Esophagus mucosa (tissue), 1 donor: ENCODE data around the gene MCC. TPM values are rescaled to one million over a fixed set of nuclear protein-coding genes. Genes with fewer than 3 reads are reported as not detected.
A peak's percentile ranks its signal among the peaks of the same experiment; 100 is the strongest.

ENCODE experiments used
- ATAC-seq: fragments of 200-7000 bp; cut with Tn5 transposase; one replicate; pipeline ENCODE4 v1.9.1; 2020
- total RNA-seq: library from RNA; stranded (reverse); gene quantifications from one replicate; pipeline ENCODE4 v1.2.4, GENCODE V29; 2023
- donor health status: DM: yes; HTN: yes; CAD: no.

Gene MCC
- total RNA-seq, 1 donor from 2014 or later, result 37.6 TPM

DNA sequence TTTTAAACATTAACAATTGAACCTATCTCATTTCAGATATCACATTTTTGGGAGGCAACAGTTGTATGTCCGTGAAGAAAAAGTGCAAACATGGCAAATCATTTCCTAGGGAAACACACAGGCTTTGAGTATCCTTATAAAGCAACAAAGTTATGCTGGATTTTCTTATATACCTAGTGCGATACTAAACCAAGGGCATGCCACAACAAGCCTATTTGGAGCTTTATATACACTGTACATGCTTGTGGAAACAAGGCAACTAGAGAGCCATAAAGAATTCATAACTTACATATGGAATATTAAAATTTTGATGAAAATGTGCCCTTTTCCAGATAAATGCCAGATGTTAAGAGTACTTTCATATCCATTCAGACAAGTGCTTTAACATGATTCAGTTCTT, 320.3 kb downstream of the MCC start:
- ATAC-seq, result peak; percentile 66

DNA sequence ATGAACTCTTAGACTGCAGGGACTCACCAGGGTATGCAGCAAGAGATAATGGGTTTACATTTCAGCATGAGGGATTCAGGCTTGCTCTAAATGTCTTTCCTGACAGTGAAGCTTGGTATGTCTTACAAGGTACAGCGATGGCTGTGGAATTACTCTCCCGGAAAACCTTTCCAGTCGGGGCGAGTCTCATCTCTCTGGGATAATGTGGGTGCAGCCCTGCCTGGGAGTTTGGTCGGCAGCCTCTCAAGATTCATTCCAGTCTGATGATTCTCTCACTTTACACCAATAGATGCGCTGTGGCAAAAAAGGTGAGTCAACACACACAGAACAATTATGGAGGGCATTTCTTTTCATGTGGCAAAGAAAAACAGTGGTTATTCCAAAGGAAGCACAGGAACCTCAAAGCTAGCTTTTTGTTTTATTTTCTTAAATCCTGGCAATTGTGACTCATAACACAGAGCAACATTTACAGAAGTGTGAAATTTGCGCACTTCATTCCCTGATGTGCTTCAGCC, 321.3 kb downstream of the MCC start:
- ATAC-seq, result peak; percentile 81

DNA sequence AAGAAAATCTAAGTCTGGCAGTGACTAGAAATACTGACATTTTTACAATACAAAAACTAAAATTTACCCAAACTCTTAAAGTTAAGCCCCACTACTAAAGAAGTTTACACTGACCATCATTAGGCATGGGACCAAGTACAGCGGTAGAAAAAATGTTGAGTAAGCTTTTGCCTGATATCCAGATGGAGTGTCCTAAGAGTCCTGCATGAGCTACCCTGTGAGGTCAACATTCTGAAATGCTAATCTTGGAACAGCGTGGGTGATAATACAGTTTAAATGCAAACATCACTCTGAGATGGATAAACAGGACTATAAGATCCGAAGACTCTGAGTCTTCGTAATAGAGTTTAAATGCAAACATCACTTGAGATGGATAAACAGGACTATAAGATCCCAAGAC, 322.0 kb downstream of the MCC start:
- no peak for ATAC-seq

DNA sequence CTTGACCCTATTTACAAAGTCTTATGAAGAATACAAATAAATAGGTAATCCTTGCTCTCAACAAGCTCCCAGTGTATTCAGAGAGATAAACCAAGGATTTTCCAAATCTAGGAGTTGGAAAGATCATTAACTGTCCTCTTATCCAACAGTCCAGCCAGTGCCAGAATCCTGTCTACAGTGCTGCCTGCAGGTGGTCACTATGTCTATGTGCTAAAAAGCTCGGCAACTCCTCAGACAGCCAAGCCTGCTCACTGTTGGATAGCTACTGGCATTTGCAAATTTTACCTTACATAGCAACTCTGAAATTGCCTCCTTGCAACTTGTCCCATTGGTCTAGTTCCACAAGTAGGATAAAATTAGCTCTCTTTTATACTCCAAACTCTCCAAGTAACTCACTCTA, 324.2 kb downstream of the MCC start:
- no peak for ATAC-seq

DNA sequence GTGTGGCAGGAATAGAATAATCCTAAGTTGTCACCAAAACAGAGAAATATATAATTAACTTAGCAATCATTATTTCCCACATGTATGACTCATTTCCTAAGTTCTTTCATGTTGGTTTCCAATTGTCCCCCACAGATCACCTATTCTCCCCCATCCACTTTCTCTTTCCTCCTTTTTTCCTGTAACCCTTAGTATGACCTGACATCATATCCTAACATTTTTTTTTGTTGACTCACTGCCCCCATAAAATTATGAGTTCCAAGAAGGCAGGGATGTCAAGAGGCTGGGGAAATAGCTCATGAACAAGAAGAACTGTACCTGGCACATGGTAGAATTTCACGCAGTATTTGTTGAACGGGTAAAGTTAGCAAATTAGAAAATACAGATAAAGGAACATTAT, 324.9 kb downstream of the MCC start:
- ATAC-seq, result no peak

DNA sequence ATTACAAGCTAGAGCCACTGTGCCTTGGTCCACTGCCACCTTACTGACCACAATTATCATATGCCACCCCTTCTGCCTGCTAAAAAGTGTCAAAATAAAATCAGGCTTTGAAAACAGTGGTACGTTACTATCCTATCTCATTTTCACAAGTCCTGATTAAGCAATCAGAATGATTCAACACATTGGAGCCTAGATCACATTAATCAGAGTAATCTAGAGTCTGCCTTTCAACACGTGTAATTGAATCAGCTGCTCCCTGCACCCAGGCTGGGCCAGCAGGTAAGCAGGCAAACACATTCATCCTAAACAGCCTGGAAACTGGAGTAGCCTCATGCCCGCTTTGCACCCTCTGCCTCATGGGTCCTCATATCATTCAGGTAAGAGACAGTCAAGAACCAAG, 325.5 kb downstream of the MCC start:
- peak; percentile 79 for ATAC-seq

DNA sequence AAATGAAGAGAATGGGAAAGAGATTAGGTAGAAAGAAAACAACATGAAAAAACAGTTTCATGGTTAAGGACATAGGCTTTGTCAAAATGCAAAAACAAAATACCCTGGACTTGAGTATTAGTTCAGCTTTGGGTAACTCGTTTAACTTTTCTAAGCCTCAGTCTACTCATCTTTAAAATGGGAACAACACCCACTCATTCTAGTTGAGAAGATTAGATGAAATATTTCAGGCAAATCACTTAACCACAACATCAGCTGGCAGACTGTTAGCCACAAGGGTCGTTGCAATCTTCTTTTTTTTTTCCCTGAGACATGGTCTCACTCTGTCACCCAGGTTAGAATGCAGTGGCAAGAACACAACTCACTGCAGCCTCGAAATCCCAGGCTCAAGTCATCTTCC, 326.0 kb downstream of the MCC start:
- no peak for ATAC-seq

DNA sequence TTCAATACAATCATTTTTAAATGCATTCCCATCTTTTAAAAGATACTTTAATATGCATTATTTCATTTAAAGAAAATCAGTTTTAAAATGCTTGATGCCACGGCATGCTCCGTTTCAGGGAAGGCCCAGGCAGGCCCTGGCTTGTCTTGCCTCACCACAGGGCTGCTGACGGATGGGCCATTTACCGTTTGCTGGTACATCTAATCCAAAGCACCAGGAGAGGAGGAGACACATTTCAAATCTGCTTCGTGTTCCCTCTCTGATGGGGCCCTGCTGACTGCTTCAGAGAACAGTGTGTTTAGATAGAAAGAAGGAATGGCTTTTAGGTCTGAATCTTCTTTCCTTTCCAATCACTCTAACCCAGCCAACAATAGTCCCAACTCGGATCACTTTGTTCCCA, 326.4 kb downstream of the MCC start:
- peak; percentile 82 for ATAC-seq

DNA sequence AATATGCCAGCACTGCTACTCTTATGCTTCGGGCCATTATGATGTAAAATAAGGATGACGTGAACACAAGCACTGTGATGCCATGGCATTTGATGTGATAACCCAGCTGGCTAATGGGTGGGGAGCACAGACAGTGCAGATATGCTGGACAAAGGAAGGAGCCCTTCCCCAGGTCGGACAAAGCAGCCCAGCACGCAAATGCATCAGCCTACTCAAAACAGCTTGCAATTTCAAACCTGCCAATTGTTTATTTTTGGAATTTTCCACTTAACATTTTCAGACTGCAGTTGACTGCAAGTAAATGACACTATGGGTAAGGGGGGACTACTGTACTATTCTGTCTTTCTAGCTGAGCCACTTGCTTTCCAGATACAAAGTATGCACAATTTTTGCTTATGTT, 330.4 kb downstream of the MCC start:
- ATAC-seq, result no peak

DNA sequence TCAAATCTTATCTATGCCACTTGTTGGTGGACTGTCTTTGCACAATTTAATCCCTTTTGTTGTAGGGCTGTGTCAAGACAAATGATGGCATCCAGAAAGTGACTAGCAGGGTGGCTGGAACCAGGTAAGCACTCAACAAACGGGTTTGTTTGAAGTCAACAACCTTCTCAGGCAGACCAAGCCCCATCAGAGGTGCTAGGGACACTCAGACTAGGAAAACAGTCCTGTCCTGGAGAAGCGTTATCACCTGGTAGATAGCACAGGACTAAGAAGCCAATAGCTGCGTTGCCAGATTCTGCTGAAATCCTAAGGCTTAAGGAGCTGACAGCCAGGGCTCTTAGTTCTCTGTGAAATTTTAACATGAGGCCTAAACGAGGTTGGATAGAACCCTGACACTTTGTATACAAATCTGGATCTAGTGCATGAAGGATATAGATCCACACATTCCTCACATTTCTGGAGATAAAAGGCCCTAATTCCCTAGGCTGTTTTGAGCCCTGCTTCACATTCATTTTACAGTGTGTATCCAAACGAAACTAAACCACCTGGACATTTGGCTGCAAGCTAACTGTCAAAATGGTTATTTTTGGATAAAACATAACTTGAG, 331.9 kb downstream of the MCC start:
- ATAC-seq, result no peak

DNA sequence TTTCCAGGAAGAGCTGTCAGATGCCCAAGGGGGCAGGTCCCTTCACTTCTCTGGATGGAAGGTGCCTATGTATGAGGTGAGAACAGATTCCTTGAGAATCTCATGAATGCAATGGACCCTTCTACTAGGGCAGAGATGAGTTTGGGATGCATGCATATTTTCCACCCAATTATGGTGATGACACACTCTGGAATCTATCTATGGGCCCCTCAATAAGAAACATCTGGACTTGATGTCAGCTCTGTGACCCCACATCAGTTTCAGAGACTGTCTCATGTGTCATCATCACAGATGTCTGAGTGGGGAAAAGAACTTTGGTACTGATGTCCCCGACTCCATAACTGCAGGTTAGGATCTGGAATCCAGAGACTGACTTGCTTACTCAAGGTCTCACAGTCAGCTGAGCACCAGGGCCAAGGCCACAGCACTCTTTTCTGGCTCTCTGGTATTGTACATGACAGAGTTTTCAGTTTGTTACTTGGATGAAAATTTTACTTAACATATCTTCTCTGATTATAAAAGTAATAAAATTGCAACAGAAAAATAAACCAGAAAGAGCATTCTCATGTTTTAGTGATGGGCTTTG, 334.6 kb downstream of the MCC start:
- no peak for ATAC-seq

DNA sequence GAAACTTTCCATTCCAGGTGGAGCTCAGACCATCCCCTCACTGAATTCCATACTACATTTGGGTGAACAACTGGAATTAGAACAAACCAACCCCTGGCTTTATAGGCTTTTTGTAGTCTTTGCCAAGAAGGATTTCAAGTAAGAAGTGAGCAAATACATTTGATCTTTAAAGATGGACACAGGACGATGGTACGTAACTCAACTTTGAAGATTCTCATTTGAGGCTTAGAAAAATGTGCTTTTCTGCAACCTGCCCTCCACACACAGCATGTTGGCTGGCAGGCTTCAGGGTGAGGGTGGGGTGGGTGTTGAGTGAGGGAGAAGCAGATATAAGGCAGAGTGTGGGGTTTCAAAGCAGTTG, 335.9 kb downstream of the MCC start:
- ATAC-seq, result no peak

DNA sequence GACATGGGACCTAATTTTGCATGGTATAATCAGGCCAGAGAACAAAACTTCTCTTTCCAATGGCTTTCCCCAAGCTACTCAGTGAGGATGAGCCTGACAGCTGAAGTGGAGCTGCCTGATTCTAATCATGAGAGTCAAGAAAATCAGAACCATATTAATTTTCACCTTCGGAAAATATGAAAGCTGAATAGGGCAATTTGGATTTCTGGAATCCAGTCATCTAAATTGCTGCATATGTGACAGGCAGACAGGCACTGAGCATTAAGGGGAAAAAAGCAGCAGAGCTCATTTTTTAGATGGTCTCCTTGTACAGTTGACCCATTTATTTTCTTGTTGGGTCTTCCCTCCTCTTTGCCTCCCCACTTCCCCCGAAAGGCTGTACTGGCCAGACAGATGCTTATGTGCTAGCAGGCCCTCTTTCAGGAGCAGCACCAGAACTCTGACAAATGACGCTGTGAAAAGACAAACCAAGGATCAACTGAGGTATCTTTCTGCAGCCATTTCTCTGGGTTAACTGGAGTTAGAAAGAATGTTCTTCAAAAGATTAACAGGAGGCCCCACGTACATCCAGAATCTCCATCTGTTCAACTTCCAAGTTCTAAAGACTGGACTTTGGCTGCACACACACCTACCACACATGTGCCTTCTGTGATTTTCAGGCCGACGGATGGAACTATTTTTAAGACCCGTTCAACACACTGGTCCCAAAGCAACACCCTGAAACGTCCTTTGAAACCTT, 336.4 kb downstream of the MCC start:
- ATAC-seq, result no peak

DNA sequence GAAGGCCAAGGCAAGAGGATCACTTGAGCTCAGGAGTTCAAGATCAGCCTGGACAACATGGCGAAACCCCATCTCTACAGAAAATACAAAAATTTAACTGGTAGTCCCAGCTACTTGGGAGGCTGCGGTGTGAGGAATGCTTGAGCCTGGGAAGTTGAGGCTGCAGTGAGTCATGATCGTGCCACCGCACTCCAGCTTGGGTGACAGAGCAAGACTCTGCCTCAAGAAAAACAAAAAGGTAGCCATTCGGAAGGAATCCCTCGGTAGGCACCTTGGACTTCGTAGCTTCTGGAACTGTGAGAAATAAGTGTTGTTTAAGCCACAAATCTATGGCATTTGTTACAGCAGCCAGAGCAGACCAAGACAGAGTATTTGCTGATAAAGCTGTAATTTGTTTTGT, 337.4 kb downstream of the MCC start:
- ATAC-seq, result no peak

DNA sequence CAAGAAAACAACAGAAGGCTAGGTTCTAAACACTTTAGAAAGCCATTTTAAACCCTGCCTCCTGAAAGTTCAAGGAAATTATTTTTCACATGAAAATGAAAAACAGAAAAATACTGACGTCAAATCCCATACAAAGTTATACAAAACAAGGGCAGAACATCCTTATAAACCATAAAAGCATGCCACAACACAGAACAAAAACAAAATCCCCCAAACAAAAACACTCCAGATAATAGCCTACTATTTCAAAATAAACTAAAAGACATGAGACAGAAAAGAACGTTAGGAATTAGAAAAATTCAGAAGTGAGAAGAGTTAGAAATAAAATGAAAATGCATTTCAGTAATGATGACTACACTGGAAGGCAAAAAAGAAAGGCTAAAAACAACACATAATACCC, 338.0 kb downstream of the MCC start:
- ATAC-seq, result no peak

DNA sequence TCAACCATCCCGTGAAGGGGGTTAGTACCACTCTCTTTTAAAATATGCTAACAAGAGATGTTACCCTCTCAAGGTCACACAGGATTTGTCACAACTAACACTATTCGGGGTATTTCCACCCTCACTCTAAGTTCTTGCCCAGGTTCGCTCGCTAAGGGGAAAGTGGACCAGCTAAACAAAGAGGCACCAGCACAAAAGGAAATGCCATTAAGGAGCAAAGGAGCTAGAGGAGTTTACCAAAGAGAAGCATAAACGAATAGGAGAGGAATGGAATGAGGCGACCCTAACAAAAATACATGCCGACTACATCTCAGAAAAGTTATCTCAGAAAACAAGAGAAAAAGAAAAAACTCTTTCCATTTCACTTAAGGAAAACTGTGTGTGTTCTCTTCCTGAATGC, 340.7 kb downstream of the MCC start:
- no peak for ATAC-seq

DNA sequence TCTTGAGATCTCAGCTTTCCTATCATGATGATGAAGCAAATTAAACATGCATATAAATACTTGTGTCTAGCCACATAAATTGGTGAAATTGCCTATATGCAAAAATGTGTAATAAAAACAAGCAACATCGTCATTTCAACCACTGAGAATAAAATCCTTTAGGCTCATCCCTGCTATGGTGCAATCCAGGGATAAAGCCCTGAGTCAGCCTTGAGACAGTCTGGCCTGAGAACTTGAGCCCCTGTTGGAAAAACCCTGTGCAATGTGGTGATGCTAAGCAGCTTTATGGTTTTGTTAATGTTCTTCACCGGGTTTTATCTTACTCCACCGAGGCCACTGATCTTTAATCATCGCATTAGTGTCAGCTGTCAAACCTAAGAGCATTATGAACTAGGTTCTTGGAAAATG, 341.1 kb downstream of the MCC start:
- no peak for ATAC-seq

DNA sequence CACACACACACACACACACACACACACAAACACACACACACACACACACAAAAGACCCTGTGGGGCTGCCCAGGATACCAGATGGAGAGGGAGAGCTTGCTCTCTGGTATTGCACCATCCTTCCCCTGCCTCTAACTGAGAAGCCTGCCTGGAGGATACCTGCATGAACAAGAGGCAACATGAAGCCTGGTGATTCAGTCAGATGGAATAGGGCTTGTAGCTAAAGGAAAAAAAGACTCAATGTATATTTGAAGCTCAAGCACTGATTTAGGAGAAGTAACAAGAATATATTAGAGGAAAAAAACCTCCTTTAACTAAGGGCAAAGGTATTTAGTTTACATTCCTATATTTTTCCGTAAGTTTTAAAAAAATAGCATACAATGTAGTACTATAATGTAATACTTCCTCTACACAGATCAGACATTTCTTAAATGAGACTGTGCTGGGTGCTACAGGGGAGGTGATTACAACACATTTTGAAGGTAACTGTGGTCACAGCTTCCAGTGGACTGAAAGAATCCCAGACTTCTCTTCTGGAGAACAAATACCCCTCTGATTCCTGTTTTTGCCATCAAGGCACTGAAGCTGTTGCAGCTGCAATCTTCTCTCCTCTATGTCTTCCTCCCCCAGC, 342.4 kb downstream of the MCC start:
- ATAC-seq, result peak; percentile 95

DNA sequence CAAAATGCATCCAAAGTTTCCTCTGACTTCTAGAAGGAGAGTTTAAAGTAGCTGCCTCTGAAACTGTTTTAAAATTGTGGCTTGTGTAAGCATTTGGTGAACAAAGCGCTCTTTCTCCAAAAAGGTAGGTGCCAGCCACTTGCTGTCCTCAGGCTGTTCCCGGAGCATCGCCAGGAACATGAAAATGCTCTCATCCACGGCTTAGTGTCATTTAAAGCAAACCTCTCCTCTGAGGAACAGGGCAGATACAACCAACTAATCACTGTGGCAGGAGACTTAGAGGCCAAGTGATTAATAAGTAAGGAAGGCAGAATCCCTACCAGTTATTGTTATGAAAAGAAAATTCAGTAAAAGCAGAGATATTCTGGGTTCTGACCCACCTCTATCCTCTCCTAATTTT, 346.1 kb downstream of the MCC start:
- no peak for ATAC-seq

DNA sequence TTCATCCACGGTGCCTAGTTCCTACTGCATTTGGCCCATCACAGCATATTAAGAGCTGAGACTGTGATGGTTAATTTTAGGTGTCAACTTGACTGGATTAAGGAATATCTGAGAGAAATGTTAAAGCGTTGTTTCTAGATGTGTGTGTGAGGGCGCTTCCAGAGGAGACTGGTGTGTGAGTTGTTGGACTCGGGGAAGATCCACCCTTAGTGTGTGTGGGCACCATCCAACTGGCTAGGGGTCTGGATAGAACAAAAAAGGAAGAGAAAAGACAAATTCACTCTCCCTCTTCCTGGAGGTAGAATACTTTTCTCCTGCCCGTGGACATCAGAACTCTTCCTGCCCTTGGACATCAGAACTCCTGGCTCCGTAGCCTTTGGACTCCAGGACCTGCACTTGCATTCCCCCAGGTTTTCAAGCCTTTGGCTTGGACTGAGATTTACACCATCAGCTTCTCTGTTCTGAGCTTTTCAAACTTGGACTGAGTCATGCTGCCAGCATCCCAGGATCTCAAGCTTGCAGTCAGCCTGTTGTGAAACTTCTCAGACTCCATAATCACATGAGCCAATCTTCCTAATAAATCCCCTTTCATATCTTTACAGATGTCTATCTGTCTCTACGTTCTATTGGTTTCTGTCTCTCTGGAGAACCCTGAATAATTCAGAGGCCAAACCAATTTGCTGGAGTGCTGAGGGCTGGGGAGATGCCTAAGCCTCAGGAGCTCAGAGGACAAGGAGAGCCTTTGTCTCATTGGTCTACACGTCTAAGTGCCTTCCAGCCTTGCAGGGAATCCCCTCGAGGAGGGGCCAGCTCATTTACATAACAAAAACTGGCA, 347.2 kb downstream of the MCC start:
- ATAC-seq, result peak; percentile 47

DNA sequence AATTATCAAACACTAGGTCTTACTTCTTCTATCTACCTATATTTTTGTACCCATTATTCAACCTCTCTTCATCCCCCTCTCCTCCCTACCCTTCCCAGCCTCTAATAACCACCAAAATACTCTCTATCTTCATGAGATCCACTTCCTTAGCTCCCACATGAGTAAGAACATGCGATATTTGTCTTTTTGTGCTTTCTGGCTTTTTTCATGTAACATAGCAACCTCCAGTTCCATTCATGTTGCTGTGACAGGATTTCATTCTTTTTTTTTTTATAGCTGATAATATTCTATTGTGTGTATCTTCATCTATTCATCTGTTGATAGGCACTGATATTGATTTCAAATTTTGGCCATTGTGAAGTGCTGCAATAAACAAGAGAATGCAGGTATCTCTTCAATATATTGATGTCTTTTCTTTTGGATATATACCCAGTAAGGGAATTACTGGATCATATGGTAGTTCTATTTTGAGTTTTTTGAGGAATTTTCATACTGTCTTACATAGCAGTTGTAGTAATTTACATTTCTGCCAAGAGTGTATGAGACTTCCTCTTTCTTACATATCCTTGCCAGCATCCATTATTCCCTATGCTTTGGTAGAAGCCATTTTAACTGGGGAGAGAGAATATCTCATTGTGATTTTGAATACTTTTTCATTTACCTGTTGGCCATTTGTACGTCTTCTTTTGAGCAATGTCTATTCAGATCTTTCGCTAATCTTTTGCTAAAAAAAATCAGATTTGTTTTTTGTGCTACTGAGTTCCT, 354.9 kb downstream of the MCC start:
- no peak for ATAC-seq

DNA sequence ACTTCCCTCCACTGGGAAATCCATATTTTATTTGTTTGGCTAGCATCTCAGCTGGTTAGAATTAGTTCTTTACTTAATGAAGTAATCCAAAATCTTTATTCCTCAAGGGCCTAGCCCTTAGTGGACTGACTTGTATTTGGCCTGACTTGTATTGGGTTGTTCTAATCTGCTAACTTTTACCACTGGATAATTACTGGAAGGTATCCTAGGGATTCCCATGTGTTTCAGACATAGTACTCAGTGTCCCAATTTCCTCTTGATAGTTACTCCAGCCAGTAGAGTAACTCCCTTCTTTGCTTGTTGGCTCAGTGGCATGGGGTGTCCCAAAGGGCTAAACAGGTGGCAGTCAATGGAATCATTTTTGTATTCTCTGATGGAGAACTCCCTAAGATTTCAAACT, 355.7 kb downstream of the MCC start:
- ATAC-seq, result no peak
